Mononuclear cell (primary cell): Measurements from ENCODE around the gene SV2A. TPM values are rescaled to one million over a fixed set of nuclear protein-coding genes. Genes with fewer than 3 reads are reported as not detected.
"Not testable (repeated sequence)": the region's sequence is repeated elsewhere in the genome, so short reads cannot be mapped to it uniquely, and the experiment has no call there.

Experiments
- H3K27me3 ChIP-seq: 2 replicates; pipeline ENCODE4 v1.6.0; 2011; ENCODE audit warnings: low read length, control low read depth; ENCODE audit not compliant: insufficient read depth
- H3K4me1 ChIP-seq: 2 replicates; pipeline ENCODE4 v1.5.1; 2011; ENCODE audit warnings: mild to moderate bottlenecking, low read length, control low read depth; ENCODE audit not compliant: insufficient read depth
- H3K4me3 ChIP-seq: 2 replicates; pipeline ENCODE4 v1.5.1; 2011; ENCODE audit warnings: mild to moderate bottlenecking, low read length, moderate library complexity
- H3K9me3 ChIP-seq: 2 replicates; pipeline ENCODE4 v1.5.1; 2011; ENCODE audit warnings: low read depth, mild to moderate bottlenecking, control low read depth, low read length
- total RNA-seq: library from RNA; depleted of rRNA; stranded (reverse); fragments of >200 nt; gene quantifications from one replicate; pipeline ENCODE4 v1.2.3, GENCODE V29; 2012

Gene SV2A, protein sequence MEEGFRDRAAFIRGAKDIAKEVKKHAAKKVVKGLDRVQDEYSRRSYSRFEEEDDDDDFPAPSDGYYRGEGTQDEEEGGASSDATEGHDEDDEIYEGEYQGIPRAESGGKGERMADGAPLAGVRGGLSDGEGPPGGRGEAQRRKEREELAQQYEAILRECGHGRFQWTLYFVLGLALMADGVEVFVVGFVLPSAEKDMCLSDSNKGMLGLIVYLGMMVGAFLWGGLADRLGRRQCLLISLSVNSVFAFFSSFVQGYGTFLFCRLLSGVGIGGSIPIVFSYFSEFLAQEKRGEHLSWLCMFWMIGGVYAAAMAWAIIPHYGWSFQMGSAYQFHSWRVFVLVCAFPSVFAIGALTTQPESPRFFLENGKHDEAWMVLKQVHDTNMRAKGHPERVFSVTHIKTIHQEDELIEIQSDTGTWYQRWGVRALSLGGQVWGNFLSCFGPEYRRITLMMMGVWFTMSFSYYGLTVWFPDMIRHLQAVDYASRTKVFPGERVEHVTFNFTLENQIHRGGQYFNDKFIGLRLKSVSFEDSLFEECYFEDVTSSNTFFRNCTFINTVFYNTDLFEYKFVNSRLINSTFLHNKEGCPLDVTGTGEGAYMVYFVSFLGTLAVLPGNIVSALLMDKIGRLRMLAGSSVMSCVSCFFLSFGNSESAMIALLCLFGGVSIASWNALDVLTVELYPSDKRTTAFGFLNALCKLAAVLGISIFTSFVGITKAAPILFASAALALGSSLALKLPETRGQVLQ
- total RNA-seq = 0.73 TPM

DNA sequence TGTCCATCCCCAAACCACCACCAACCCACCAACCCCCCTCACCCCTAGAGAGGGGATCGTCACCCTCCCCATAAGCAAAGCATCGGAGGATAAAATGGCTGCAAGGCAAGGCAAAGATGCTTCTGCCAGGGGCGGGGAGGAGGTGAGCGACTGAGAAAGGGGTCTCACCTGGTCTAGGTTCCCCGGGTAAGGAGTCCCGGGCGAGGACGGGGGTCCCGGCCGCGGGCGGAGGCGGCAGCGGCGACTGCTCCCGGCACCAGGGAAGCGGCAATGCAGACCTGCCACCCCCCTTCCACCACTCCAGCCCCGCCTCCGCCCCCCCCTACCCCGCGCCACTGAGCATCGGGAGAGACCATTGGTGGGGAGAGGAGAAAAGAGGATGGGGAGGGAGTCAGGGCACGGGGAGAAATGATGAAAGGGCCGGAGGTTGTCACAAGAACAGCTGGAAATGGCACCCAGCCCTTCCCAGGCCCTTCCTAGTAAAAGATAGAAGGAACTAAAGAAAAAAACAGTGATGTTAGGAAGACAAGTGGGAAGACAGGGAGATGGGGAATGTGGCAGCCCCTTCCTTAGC is at the start of gene SV2A:
Gene SV2A (minus strand): TSS at position 274 of the 574 bp plus-strand sequence. CDS start 4,004 bp downstream, outside the sequence.
- Histone ChIP-seq H3K9me3 (no peaks in the 10 kb centered on the region), H3K4me1 (peaks cover 26% of the 10 kb centered on the region), H3K4me3 (peak within 1 kb of the TSS; percentile 35), H3K27me3 (peaks cover 2% of the 10 kb centered on the region)

DNA sequence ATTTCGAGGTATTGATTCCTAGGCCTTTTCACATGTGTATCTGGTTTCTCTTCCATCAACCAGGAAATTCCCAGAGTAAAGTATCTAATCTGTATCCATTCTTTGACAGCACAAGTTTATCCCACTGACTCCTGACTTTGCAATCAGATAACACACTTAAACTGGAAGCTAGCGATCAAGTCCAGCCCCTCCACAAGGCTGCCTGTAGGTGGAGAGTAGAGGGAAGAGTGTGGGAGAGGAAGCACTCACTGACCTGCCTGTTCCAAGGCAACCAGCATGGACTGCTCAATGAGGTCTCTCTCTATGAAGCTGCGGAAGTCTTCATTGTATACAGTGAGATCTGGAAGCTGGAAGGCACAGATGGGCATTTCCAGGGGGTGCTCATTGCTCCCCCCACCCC is 49.4 kb upstream of the SV2A start:
- Histone ChIP-seq H3K4me3 (no peak overlapping the region), H3K9me3 (no peaks in the 10 kb centered on the region), H3K4me1 (peaks cover 6% of the 10 kb centered on the region)

DNA sequence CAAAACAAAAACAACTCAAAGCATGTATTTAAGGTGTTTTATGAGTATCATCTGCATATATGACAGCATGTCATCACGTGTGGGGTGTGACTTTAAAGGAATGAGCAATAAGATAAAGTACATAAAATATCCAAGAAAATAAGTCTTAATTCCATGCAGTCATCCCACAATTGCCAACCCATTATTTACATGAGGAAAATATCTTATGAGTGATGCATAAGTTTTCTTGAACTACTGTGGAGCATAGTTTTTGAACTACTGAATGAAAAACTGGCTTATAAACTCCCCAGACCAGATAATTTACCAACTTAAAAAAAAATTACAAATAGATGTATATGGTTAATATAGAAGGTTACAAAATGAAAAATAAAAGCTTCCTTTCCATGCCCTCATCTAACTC is 48.8 kb upstream of the SV2A start:
- Histone ChIP-seq H3K9me3 (no peaks in the 10 kb centered on the region), H3K27me3 (peaks cover 12% of the 10 kb centered on the region), H3K4me3 (no peak overlapping the region), H3K4me1 (peaks cover 8% of the 10 kb centered on the region)

More for the DNA sequence above, 49.4 kb upstream of the SV2A start:
- peaks cover 12% of the 10 kb centered on the region for H3K27me3 ChIP-seq

DNA sequence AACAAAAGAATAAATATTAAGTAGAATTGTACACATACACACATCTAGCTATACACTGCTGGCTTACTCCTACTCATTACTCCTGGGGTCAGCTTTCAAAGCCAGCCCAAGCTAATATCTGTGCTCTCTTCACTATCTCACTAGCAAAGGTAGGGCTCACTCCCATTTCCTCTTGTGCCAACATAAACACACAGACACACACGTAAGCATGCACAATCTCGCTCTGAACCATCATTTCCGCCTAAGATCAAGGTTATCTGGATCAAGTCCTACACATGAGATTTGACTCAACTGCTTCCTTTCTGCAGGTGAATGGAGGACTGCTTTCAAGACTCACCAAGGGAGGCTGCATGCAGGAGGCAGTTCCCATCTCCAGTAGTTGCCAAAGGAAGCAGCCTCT is 47.8 kb upstream of the SV2A start:
- Histone ChIP-seq H3K9me3 (no peaks in the 10 kb centered on the region), H3K27me3 (peaks cover 12% of the 10 kb centered on the region), H3K4me1 (peaks cover 8% of the 10 kb centered on the region), H3K4me3 (no peak overlapping the region)

DNA sequence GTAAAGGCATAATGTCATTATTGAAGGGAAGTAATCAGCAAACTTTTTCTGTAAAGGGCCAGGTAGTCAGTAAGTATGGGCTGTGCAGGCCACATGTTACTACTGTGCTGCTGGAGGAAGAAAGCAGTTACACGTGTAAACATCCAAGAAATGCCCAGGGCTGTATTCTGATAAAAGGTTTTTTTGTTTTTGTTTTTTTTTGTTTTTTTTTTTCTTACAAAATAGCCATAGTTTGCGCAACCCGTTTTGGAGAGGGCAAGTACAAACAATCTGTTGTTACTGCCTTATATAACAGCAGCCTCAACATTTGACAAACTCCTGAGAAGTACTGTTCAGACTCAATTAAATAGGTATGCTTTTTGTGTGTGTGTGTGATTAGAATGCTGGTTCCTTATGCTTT is 45.7 kb upstream of the SV2A start:
- H3K27me3 ChIP-seq = peaks cover 12% of the 10 kb centered on the region
- H3K4me3 ChIP-seq = no peak overlapping the region
- peaks cover 8% of the 10 kb centered on the region for H3K4me1 ChIP-seq

DNA sequence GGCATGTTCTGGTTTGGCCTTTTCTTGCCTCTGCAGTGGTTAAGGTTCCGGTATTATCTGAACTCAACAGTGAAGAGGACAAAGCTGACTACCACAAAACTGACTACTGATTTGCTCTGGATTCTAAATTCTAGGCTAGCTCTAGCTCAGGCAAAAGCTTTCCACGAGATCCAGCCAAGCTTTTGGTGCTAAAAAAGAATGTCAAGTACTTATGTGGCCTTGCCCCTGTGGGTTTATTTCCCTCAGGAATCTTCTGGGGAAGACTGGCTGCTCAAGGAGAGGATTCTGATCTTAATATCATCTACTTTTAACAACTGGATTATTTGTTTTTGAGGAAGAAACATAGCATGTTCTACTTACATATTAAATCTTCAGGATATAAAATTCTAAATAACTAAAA is 45.1 kb upstream of the SV2A start:
- no peak overlapping the region for H3K4me3 ChIP-seq
- peaks cover 8% of the 10 kb centered on the region for H3K4me1 ChIP-seq
- H3K9me3 ChIP-seq = no peaks in the 10 kb centered on the region
- H3K27me3 ChIP-seq = peaks cover 12% of the 10 kb centered on the region

More for the DNA sequence above, 45.7 kb upstream of the SV2A start:
- no peaks in the 10 kb centered on the region for H3K9me3 ChIP-seq

DNA sequence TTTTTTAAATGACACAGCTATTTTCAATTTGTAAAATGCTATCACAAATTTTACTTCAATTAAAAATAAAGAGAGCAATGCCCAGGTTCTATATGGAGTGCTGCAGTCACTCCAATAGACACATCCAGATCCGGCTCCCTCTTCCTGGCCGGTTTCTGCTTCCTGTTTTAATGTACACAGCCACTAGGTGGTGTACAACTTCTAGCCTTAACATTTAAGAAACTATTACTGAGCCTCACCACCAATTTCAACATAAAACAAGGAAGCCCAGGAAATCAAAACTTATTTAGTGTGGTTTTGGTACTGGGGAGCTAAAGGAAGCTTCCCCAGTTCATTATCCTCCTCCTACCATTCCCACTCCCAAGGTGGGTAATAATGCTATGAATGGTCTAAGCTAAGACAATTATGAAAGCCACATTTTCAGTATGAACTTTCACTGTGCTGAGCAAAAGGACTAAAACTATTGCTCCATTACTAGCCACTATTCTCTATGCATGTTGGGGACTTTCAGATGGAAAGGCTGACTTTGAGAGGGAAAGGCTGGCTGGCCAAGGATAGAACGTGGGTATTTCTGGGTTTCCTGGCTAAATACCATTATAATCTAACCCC is 44.5 kb upstream of the SV2A start:
- H3K4me1 ChIP-seq = peaks cover 8% of the 10 kb centered on the region
- H3K4me3 ChIP-seq = no peak overlapping the region
- peaks cover 12% of the 10 kb centered on the region for H3K27me3 ChIP-seq
- H3K9me3 ChIP-seq = no peaks in the 10 kb centered on the region

DNA sequence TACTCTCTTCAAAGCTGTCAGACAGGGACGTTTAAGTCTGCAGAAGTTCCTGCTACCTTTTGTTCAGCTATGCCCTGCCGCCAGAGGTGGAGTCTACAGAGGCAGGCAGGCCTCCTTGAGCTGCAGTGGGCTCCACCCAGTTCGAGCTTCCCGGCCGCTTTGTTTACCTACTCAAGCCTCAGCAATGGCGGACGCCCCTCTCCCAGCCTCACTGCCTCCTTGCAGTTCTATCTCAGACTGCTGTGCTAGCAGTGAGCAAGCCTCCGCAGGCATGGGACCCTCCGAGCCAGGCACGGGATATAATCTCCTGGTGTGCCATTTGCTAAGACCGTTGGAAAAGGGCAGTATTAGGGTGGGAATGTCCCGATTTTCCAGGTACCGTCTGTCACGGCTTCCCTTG is 39.9 kb upstream of the SV2A start:
- not testable (repeated sequence) for H3K9me3 ChIP-seq, H3K27me3 ChIP-seq, H3K4me1 ChIP-seq, H3K4me3 ChIP-seq

DNA sequence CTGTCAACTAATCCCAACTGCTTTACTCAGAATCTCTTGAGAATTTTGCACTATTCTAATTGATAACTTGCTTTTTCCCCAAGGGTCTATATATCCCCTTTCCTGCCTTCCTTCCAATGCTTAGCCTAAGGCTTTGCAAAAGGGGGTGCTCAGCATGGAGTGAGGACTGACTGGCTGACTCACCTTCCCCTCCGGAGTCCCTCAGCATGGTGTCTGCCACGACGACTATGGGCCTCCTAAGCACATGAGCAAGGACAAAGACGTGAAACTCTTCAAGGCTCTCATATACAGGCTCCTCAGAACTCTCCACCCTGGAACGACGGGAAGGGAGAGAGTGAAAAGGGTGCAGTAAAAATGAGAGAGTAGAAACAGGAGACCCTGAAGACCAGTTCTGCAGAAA is 32.3 kb upstream of the SV2A start:
- no peaks in the 10 kb centered on the region for H3K27me3 ChIP-seq
- H3K4me1 ChIP-seq = no peaks in the 10 kb centered on the region
- no peaks in the 10 kb centered on the region for H3K9me3 ChIP-seq
- H3K4me3 ChIP-seq = no peak overlapping the region

DNA sequence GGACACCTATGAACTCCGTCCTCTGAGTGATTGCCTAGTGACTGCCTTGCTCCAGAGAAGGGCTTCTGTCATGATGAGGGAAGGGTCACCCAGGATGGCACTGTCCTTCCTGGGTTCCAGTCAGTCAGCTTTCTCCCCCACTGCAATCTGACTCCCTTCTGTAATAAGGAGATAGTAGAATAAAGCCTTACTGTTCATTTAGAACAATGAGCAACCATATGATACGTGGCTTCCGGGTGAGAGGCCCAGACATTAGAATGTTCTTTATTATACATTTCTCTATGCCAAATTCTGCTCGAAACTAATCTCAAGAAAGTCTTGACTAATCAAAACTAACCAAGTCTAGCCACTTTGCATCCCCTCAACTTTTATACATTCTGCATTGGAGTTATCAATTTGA is 27.6 kb upstream of the SV2A start:
- H3K4me1 ChIP-seq = no peaks in the 10 kb centered on the region
- no peak overlapping the region for H3K4me3 ChIP-seq
- no peaks in the 10 kb centered on the region for H3K27me3 ChIP-seq
- no peaks in the 10 kb centered on the region for H3K9me3 ChIP-seq

DNA sequence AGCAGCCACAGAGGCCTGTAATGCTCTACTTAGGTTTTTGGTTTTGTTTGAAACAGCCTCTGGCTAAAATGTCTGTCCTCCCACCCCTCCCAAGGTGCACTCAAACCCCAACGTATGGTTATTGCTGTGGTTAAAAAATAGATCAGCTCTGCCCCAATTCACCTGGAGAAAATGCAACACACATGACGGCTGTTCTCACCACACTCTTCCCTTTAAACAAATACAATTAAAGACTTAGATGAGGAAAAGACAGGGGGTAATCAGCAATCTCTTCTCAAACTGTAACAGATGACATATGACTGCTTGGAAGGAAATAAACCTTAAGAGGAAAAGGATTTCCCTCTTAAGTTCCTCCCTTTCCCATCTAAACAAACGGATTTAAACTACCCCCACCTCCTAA is 25.2 kb upstream of the SV2A start:
- peaks cover 21% of the 10 kb centered on the region for H3K4me1 ChIP-seq
- H3K27me3 ChIP-seq = no peaks in the 10 kb centered on the region
- no peak overlapping the region for H3K4me3 ChIP-seq
- H3K9me3 ChIP-seq = no peaks in the 10 kb centered on the region

DNA sequence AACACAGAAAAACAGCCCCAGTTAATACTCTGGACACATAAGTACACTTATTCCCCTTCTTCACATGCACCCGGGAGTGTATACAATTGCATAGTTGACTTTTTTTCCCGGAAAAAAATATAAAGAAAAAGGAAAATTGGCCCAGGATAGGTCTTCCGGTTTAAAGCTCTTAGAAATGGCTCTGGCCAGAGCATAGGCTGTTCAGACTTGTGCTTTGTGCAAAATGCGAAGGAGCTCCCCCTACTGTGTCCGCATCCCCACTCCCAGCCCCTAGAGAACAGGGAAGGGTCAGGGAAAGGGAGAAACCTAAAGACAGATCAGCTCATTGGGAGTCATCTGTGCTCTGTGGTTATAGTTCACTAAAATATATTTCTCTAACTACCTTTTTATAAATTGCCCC is 24.6 kb upstream of the SV2A start:
- Histone ChIP-seq H3K9me3 (no peaks in the 10 kb centered on the region), H3K4me3 (no peak overlapping the region), H3K4me1 (peaks cover 28% of the 10 kb centered on the region), H3K27me3 (no peaks in the 10 kb centered on the region)

DNA sequence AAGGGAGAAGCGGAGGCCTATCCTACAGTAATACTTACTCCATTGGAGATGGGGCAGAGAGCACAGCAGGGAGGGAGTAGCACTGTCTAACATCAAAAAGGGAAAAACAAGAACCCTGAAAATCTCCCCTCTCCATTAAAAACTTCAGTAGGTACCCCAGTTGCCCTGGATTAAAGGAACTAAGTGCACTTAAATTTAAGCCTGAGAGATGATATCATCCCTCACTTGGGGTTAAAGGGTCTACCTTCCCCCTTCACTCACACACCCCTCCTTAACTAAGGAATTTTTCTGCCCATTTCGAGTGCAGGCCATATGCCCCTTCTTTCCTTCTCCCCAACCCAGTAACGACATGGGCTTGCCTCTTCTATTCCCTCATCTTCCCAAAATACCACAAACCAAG is 22.8 kb upstream of the SV2A start:
- Histone ChIP-seq H3K4me3 (no peak overlapping the region), H3K4me1 (peaks cover 28% of the 10 kb centered on the region), H3K9me3 (no peaks in the 10 kb centered on the region), H3K27me3 (no peaks in the 10 kb centered on the region)

DNA sequence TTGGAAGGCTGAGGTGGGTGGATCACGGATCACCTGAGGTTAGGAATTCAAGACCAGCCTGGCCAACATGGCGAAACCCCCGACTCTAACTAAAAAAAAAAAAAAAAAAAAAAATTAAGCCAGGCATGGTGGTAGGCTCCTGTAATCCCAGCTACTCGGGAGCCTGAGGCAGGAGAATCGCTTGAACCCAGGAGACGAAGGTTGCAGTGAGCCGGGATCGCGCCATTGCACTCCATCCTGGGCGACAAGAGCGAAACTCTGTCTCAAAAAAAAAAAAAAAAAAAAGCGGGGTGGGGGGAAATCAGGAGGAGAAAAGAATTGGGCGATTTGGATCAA is 21.0 kb upstream of the SV2A start:
- H3K4me3 ChIP-seq, H3K27me3 ChIP-seq, H3K9me3 ChIP-seq: not testable (repeated sequence)
- H3K4me1 ChIP-seq = peaks cover 28% of the 10 kb centered on the region

DNA sequence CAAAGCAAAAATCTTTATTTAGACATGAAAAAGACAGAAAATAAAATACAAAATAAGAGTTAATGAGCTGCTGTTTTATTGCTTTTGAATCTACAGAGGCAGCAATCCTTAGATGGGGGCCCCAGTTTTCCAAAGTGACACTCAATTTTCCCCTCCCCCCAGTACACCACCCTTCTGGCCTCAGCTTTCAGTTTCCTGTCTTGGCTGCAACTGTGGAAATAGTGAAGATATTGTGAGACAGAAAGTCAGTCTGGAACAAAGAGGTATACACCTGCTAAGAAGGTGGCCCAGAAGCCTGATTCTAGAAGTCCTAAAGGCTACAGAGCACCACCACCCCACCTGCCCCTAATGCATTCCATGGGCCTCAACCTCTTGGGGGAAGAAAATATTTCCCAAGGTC is 20.1 kb upstream of the SV2A start:
- H3K27me3 ChIP-seq = no peaks in the 10 kb centered on the region
- no peaks in the 10 kb centered on the region for H3K9me3 ChIP-seq
- peaks cover 28% of the 10 kb centered on the region for H3K4me1 ChIP-seq
- no peak overlapping the region for H3K4me3 ChIP-seq
